KOPT-K1 (cell line): Measurements from ENCODE around the gene ADARB1.

Experiments used
- H3K27ac ChIP-seq: fragments of 200-600 bp; sonication (generic); 2 replicates; pipeline ENCODE4 v1.5.1; 2016; ENCODE audit warnings: antibody characterized with exemption, mild to moderate bottlenecking, low read depth, low read length; ENCODE audit not compliant: poor library complexity, severe bottlenecking
- H3K36me3 ChIP-seq: fragments of 200-600 bp; sonication (generic); 2 replicates; pipeline ENCODE4 v1.5.1; 2017; ENCODE audit warnings: antibody characterized with exemption, mild to moderate bottlenecking, low read length, moderate library complexity; ENCODE audit not compliant: insufficient read depth
- H3K9me3 ChIP-seq: fragments of 200-600 bp; sonication (generic); 2 replicates; pipeline ENCODE4 v1.5.1; 2017; ENCODE audit warnings: antibody characterized with exemption, low read length, mild to moderate bottlenecking; ENCODE audit not compliant: insufficient read depth, poor library complexity, severe bottlenecking

Gene ADARB1

GRCh38 chr21:45059121-45059520 is 15.3 kb upstream of the ADARB1 start:
- no peak overlapping the region for H3K27ac ChIP-seq
- no peaks in the 10 kb centered on the region for H3K36me3 ChIP-seq
- no peaks in the 10 kb centered on the region for H3K9me3 ChIP-seq

- Histone ChIP-seq H3K36me3 (no peaks in the 10 kb centered on the region), H3K27ac (no peak overlapping the region), H3K9me3 (no peaks in the 10 kb centered on the region)
Measured at GRCh38 chr21:45060089-45060488, 14.3 kb upstream of the ADARB1 start.

GRCh38 chr21:45060675-45061311 is 13.6 kb upstream of the ADARB1 start:
- no peak overlapping the region for H3K27ac ChIP-seq
- H3K36me3 ChIP-seq = no peaks in the 10 kb centered on the region
- no peaks in the 10 kb centered on the region for H3K9me3 ChIP-seq

GRCh38 chr21:45064091-45064490 is 10.3 kb upstream of the ADARB1 start:
- Histone ChIP-seq H3K36me3 (no peaks in the 10 kb centered on the region), H3K27ac (no peak overlapping the region), H3K9me3 (no peaks in the 10 kb centered on the region)

- Histone ChIP-seq H3K36me3 (no peaks in the 10 kb centered on the region), H3K27ac (no peak overlapping the region), H3K9me3 (no peaks in the 10 kb centered on the region)
Measured at GRCh38 chr21:45064618-45065399, 9.6 kb upstream of the ADARB1 start.

GRCh38 chr21:45067462-45068285 is 6.7 kb upstream of the ADARB1 start:
- no peaks in the 10 kb centered on the region for H3K36me3 ChIP-seq
- no peak overlapping the region for H3K27ac ChIP-seq

GRCh38 chr21:45069085-45069484 is 5.3 kb upstream of the ADARB1 start:
- H3K9me3 ChIP-seq = no peaks in the 10 kb centered on the region
- no peaks in the 10 kb centered on the region for H3K36me3 ChIP-seq
- H3K27ac ChIP-seq = no peak overlapping the region

More at GRCh38 chr21:45067462-45068285, 6.7 kb upstream of the ADARB1 start:
- no peaks in the 10 kb centered on the region for H3K9me3 ChIP-seq

GRCh38 chr21:45069711-45070110 is 4.7 kb upstream of the ADARB1 start:
- H3K27ac ChIP-seq = no peak overlapping the region
- no peaks in the 10 kb centered on the region for H3K36me3 ChIP-seq
- no peaks in the 10 kb centered on the region for H3K9me3 ChIP-seq

GRCh38 chr21:45071078-45071873 is 3.1 kb upstream of the ADARB1 start:
- H3K36me3 ChIP-seq = no peaks in the 10 kb centered on the region
- no peak overlapping the region for H3K27ac ChIP-seq

GRCh38 chr21:45071874-45072737 is 2.3 kb upstream of the ADARB1 start:
- Histone ChIP-seq H3K27ac (no peak overlapping the region), H3K36me3 (no peaks in the 10 kb centered on the region), H3K9me3 (no peaks in the 10 kb centered on the region)

More at GRCh38 chr21:45071078-45071873, 3.1 kb upstream of the ADARB1 start:
- H3K9me3 ChIP-seq = no peaks in the 10 kb centered on the region

- H3K27ac ChIP-seq = no peak overlapping the region
- H3K9me3 ChIP-seq = no peaks in the 10 kb centered on the region
- H3K36me3 ChIP-seq = no peaks in the 10 kb centered on the region
Measured at GRCh38 chr21:45072738-45073300, 1.6 kb upstream of the ADARB1 start.

GRCh38 chr21:45073301-45074047 is 906 bp upstream of the ADARB1 start:
- peak overlapping the region; percentile 74 for H3K27ac ChIP-seq
- no peaks in the 10 kb centered on the region for H3K36me3 ChIP-seq
- no peaks in the 10 kb centered on the region for H3K9me3 ChIP-seq
